NB4 (cell line): Measurements from ENCODE around the gene ACADS.

Experiments used
- DNase-seq: peaks from one replicate; pipeline ENCODE4 v3.0.0; 2010; ENCODE audit warnings: low read depth
- H3K4me3 ChIP-seq: one replicate; pipeline ENCODE4 v1.5.1; 2011; ENCODE audit warnings: mild to moderate bottlenecking, low read depth, low read length, moderate library complexity
- CTCF ChIP-seq: IDR thresholded peaks from one replicate; pipeline ENCODE4 v1.5.1; 2012; ENCODE audit warnings: low read depth, low read length
- MAX ChIP-seq: IDR thresholded peaks from 2 replicates; pipeline ENCODE4 v1.6.1; 2011; ENCODE audit warnings: low read depth, low read length
- MYC ChIP-seq: IDR thresholded peaks from 2 replicates; pipeline ENCODE4 v1.6.1; 2011; ENCODE audit warnings: low read depth, low read length
- POLR2A ChIP-seq: IDR thresholded peaks from 2 replicates; pipeline ENCODE4 v1.6.1; 2011; ENCODE audit warnings: mild to moderate bottlenecking; ENCODE audit not compliant: insufficient read length; ENCODE audit errors: extremely low read depth

The ACADS gene

GRCh38 chr12:120720987-120721801, 4.4 kb upstream of the ACADS start:
- no peak overlapping the region for H3K4me3 ChIP-seq
- no peak for TF ChIP-seq MAX
- no peak for TF ChIP-seq CTCF
- TF ChIP-seq POLR2A = no peak
- no peak for TF ChIP-seq MYC
- no peak for DNase-seq

- H3K4me3 ChIP-seq = no peak overlapping the region
- DNase-seq = no peak
- no peak for TF ChIP-seq MAX
- no peak for TF ChIP-seq MYC
- TF ChIP-seq POLR2A = no peak
- TF ChIP-seq CTCF = no peak
These were observed 3.8 kb upstream of the ACADS start for GRCh38 chr12:120721866-120722265.

- no peak overlapping the region for H3K4me3 ChIP-seq
- no peak for TF ChIP-seq CTCF
- DNase-seq = no peak
These were observed 2.8 kb upstream of the ACADS start for GRCh38 chr12:120722784-120723183.

- no peak overlapping the region for H3K4me3 ChIP-seq
- no peak for DNase-seq
- TF ChIP-seq POLR2A (no peak), CTCF (no peak), MAX (no peak), MYC (no peak)
These were observed 906 bp upstream of the ACADS start for GRCh38 chr12:120724720-120725119.

GRCh38 chr12:120725151-120725658, 421 bp upstream of the ACADS start:
- H3K4me3 ChIP-seq = peak overlapping the region; percentile 53
- no peak for TF ChIP-seq MAX
- no peak for TF ChIP-seq POLR2A
- TF ChIP-seq CTCF = no peak
- TF ChIP-seq MYC = no peak
- no peak for DNase-seq

GRCh38 chr12:120726510-120726793, 826 bp downstream of the ACADS start:
- DNase-seq = no peak
- H3K4me3 ChIP-seq = peak overlapping the region; percentile 65
- TF ChIP-seq MAX (no peak), POLR2A (no peak), MYC (no peak), CTCF (no peak)
